GM23338 (cell line): ENCODE results near the gene FAM217A. TPM values are rescaled to one million over a fixed set of nuclear protein-coding genes. Genes with fewer than 3 reads are reported as not detected.

ENCODE experiments used
- ATAC-seq: fragments of 200-7000 bp; cut with Tn5 transposase; 3 replicates; pipeline ENCODE4 v1.9.1; 2020
- DNase-seq: peaks from one replicate; pipeline ENCODE4 v3.0.0-alpha.2; 2015; ENCODE audit warnings: low spot score
- H2AFZ ChIP-seq: fragments of 200-600 bp; sonication (generic); 2 replicates; pipeline ENCODE4 v1.8.0; 2016; ENCODE audit warnings: antibody characterized with exemption, mild to moderate bottlenecking, moderate library complexity
- H3F3A ChIP-seq: fragments of 200-600 bp; sonication (generic); replicated peaks from 2 replicates; pipeline ENCODE4 v1.8.0; 2017; ENCODE audit warnings: antibody characterized with exemption, mixed run types, low read depth
- H3K27ac ChIP-seq: fragments of 200-600 bp; sonication (generic); 2 replicates; pipeline ENCODE4 v1.6.1; 2016; ENCODE audit warnings: low read depth
- H3K27me3 ChIP-seq: fragments of 200-600 bp; sonication (generic); 2 replicates; pipeline ENCODE4 v1.8.0; 2016; ENCODE audit warnings: mild to moderate bottlenecking, mixed run types, moderate library complexity; ENCODE audit not compliant: insufficient read depth
- H3K36me3 ChIP-seq: fragments of 200-600 bp; sonication (generic); 2 replicates; pipeline ENCODE4 v1.8.0; 2016; ENCODE audit warnings: mild to moderate bottlenecking; ENCODE audit not compliant: insufficient read depth
- H3K4me1 ChIP-seq: fragments of 200-600 bp; sonication (generic); 2 replicates; pipeline ENCODE4 v1.8.0; 2016; ENCODE audit warnings: mild to moderate bottlenecking, moderate library complexity; ENCODE audit not compliant: insufficient read depth
- H3K4me2 ChIP-seq: fragments of 200-600 bp; sonication (generic); 2 replicates; pipeline ENCODE4 v1.7.1; 2017; ENCODE audit warnings: mixed run types
- H3K4me3 ChIP-seq: fragments of 200-600 bp; sonication (generic); 2 replicates; pipeline ENCODE4 v1.6.1; 2016; ENCODE audit warnings: mixed run types
- H3K79me2 ChIP-seq: fragments of 200-600 bp; sonication (generic); replicated peaks from 2 replicates; pipeline ENCODE4 v1.8.0; 2017; ENCODE audit warnings: mild to moderate bottlenecking; ENCODE audit not compliant: insufficient read depth
- H3K9me2 ChIP-seq: fragments of 200-600 bp; sonication (generic); 2 replicates; pipeline ENCODE4 v1.8.0; 2017; ENCODE audit not compliant: insufficient read depth
- H4K20me1 ChIP-seq: fragments of 200-600 bp; sonication (generic); replicated peaks from 2 replicates; pipeline ENCODE4 v1.8.0; 2017; ENCODE audit warnings: mild to moderate bottlenecking; ENCODE audit not compliant: insufficient read depth
- H3K27ac Mint-ChIP-seq: 2 replicates; pipeline ENCODE4 v1.8.0; 2020; ENCODE audit warnings: inconsistent platforms, mild to moderate bottlenecking, moderate library complexity, mixed read lengths
- H3K27me3 Mint-ChIP-seq: 3 replicates; pipeline ENCODE4 v1.8.0; 2022; ENCODE audit warnings: low read depth, mild to moderate bottlenecking, moderate library complexity, mixed read lengths, inconsistent platforms; ENCODE audit not compliant: insufficient read depth, poor library complexity
- H3K36me3 Mint-ChIP-seq: 3 replicates; pipeline ENCODE4 v1.8.0; 2021; ENCODE audit warnings: low read depth, mild to moderate bottlenecking, inconsistent platforms, moderate library complexity, mixed read lengths
- H3K4me1 Mint-ChIP-seq: 3 replicates; pipeline ENCODE4 v1.8.0; 2020; ENCODE audit warnings: mild to moderate bottlenecking, inconsistent platforms, mixed read lengths
- H3K4me3 Mint-ChIP-seq: 3 replicates; pipeline ENCODE4 v1.8.0; 2021; ENCODE audit warnings: moderate library complexity, mild to moderate bottlenecking, inconsistent platforms, mixed read lengths
- H3K9me3 Mint-ChIP-seq: 3 replicates; pipeline ENCODE4 v1.8.0; 2020; ENCODE audit warnings: moderate library complexity, mild to moderate bottlenecking, inconsistent platforms, mixed read lengths
- EZH2phosphoT487 ChIP-seq: fragments of 200-600 bp; sonication (generic); IDR thresholded peaks from one replicate; pipeline ENCODE4 v1.8.1; 2018; ENCODE audit warnings: antibody characterized with exemption; ENCODE audit not compliant: unreplicated experiment
- ZNF114 ChIP-seq: fragments of 250-450 bp; sonication (Bioruptor Pico); IDR thresholded peaks from 2 replicates; pipeline ENCODE4 v1.5.0; 2020; ENCODE audit warnings: mild to moderate bottlenecking, moderate library complexity
- polyA plus RNA-seq: library from polyadenylated mRNA; unstranded; fragments of >200 nt; fragmentation: Nextera tagmentation; extraction: Ambion mirVana; gene quantifications from 2 replicates; pipeline ENCODE4 v1.2.1, GENCODE V29; 2016
- total RNA-seq: library from RNA; depleted of rRNA; stranded (reverse); fragments of >200 nt; shearing (Covaris generic); gene quantifications from 2 replicates; pipeline ENCODE4 v1.2.3, GENCODE V29; 2014; rRNA removed
- TF ChIP-seq, protein P1 (sequence below): IDR thresholded peaks from one replicate; pipeline ENCODE4 v1.6.1; 2018; ENCODE audit warnings: antibody characterized with exemption; ENCODE audit not compliant: unreplicated experiment
- TF ChIP-seq, protein P2 (sequence below), 2 experiments: fragments of 200-600 bp in 1 of 2; sonication (generic) in 1 of 2; conservative IDR thresholded peaks; 2 replicates each; pipeline versions ENCODE4 v1.5.1 to v1.6.1; 2016 to 2017; ENCODE audit warnings: antibody characterized with exemption in 2 of 2, low read depth in 2 of 2, mild to moderate bottlenecking in 2 of 2, moderate library complexity in 1 of 2

The FAM217A gene
- total and polyA plus RNA-seq, 2 experiments from 2014 or later: not detected

GRCh38 chr6:4020822-4021132 lies 58.2 kb downstream of the FAM217A start:
- H3K27me3 Mint-ChIP-seq: peaks cover 4% of the 10 kb centered on the region
- Histone ChIP-seq H3K27me3 (no peaks in the 10 kb centered on the region), H3K27ac (peak overlapping the region; percentile 95), H3K79me2 (peaks cover 66% of the 10 kb centered on the region), H4K20me1 (peaks cover 39% of the 10 kb centered on the region), H2AFZ (peak overlapping the region; percentile 44; the same call in 1 of the 2 replicates), H3K36me3 (no peaks in the 10 kb centered on the region), H3K4me3 (peak overlapping the region; percentile 89), H3K4me1 (peaks cover 43% of the 10 kb centered on the region), H3K9me2 (no peaks in the 10 kb centered on the region), H3F3A (peaks cover 5% of the 10 kb centered on the region; the same call in 1 of the 2 replicates), H3K4me2 (peak overlapping the region; percentile 90)
- H3K4me3 Mint-ChIP-seq: peak overlapping the region; percentile 90
- no peaks in the 10 kb centered on the region for H3K9me3 Mint-ChIP-seq
- peaks cover 8% of the 10 kb centered on the region for H3K36me3 Mint-ChIP-seq
- TF ChIP-seq, protein P1, sequence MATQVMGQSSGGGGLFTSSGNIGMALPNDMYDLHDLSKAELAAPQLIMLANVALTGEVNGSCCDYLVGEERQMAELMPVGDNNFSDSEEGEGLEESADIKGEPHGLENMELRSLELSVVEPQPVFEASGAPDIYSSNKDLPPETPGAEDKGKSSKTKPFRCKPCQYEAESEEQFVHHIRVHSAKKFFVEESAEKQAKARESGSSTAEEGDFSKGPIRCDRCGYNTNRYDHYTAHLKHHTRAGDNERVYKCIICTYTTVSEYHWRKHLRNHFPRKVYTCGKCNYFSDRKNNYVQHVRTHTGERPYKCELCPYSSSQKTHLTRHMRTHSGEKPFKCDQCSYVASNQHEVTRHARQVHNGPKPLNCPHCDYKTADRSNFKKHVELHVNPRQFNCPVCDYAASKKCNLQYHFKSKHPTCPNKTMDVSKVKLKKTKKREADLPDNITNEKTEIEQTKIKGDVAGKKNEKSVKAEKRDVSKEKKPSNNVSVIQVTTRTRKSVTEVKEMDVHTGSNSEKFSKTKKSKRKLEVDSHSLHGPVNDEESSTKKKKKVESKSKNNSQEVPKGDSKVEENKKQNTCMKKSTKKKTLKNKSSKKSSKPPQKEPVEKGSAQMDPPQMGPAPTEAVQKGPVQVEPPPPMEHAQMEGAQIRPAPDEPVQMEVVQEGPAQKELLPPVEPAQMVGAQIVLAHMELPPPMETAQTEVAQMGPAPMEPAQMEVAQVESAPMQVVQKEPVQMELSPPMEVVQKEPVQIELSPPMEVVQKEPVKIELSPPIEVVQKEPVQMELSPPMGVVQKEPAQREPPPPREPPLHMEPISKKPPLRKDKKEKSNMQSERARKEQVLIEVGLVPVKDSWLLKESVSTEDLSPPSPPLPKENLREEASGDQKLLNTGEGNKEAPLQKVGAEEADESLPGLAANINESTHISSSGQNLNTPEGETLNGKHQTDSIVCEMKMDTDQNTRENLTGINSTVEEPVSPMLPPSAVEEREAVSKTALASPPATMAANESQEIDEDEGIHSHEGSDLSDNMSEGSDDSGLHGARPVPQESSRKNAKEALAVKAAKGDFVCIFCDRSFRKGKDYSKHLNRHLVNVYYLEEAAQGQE: no peak
- TF ChIP-seq ZNF114: no peak
- TF ChIP-seq EZH2phosphoT487: no peak
- DNase-seq: no peak
- ATAC-seq: peak; percentile 1; the same call in 2 of the 3 replicates
- peak overlapping the region; percentile 100 for H3K27ac Mint-ChIP-seq
- H3K4me1 Mint-ChIP-seq: peaks cover 44% of the 10 kb centered on the region

DNA sequence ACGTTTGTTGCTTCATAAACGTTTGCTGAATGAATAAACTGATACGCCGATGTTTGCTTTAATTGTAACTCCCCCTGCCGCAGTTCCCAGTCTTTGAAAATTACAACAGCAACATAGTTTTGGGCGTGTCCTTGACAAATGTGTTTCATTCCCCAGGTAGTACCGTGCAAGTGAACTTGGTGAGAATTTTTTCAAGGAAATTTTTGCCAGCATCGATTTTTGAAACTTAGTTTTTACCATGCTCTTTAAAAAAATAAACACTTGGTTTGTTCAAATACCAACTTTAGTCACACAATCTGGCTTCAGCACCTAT lies 60.1 kb downstream of the FAM217A start:
- Mint-ChIP-seq H3K4me3 (peak overlapping the region; percentile 97), H3K36me3 (peaks cover 19% of the 10 kb centered on the region), H3K27ac (peak overlapping the region; percentile 99), H3K27me3 (peaks cover 4% of the 10 kb centered on the region), H3K4me1 (peaks cover 34% of the 10 kb centered on the region), H3K9me3 (no peaks in the 10 kb centered on the region)
- Histone ChIP-seq H3K9me2 (no peaks in the 10 kb centered on the region), H3K36me3 (0 out of 2 replicates have a peak, but pooled peaks cover 3% of the 10 kb centered on the region), H2AFZ (peak overlapping the region; percentile 5; the same call in 1 of the 2 replicates), H3K27me3 (no peaks in the 10 kb centered on the region), H3F3A (peaks cover 5% of the 10 kb centered on the region; the same call in 1 of the 2 replicates), H3K4me1 (peaks cover 37% of the 10 kb centered on the region), H3K27ac (peak overlapping the region; percentile 96), H3K79me2 (peaks cover 66% of the 10 kb centered on the region), H3K4me3 (peak overlapping the region; percentile 61), H4K20me1 (peaks cover 20% of the 10 kb centered on the region), H3K4me2 (peak overlapping the region; percentile 67)
- DNase-seq (no peak), ATAC-seq (no peak)
- TF ChIP-seq, protein P2, sequence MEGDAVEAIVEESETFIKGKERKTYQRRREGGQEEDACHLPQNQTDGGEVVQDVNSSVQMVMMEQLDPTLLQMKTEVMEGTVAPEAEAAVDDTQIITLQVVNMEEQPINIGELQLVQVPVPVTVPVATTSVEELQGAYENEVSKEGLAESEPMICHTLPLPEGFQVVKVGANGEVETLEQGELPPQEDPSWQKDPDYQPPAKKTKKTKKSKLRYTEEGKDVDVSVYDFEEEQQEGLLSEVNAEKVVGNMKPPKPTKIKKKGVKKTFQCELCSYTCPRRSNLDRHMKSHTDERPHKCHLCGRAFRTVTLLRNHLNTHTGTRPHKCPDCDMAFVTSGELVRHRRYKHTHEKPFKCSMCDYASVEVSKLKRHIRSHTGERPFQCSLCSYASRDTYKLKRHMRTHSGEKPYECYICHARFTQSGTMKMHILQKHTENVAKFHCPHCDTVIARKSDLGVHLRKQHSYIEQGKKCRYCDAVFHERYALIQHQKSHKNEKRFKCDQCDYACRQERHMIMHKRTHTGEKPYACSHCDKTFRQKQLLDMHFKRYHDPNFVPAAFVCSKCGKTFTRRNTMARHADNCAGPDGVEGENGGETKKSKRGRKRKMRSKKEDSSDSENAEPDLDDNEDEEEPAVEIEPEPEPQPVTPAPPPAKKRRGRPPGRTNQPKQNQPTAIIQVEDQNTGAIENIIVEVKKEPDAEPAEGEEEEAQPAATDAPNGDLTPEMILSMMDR (conservative IDR thresholded peaks at IDR 0.05; ENCODE audit: low read depth in 2 of 2): no peak

Other genes with a start within 250 kb of the FAM217A start
- gene FAM50B, start 229.8 kb downstream of the FAM217A start, total RNA-seq: 4.3 and 4.4 TPM in 2 replicates
- gene FAM50B, start 229.8 kb downstream of the FAM217A start, polyA plus RNA-seq: 3.3 and 4.8 TPM in 2 replicates
- 60.4 and 63.7 TPM in 2 replicates for gene ECI2, start 56.4 kb upstream of the FAM217A start, total RNA-seq
- gene ECI2, start 56.4 kb upstream of the FAM217A start, polyA plus RNA-seq: 90.7 and 102 TPM in 2 replicates